NCI-H526 (cell line): ENCODE measurements around the gene BICRAL.
"Not testable (repeated sequence)": the region's sequence is repeated elsewhere in the genome, so short reads cannot be mapped to it uniquely, and the experiment has no call there.

Source experiments
- DNase-seq, 2 experiments: peaks; one replicate each; lab custom pipeline; 2025; lab: John Stamatoyannopoulos, UW

The BICRAL gene

DNA sequence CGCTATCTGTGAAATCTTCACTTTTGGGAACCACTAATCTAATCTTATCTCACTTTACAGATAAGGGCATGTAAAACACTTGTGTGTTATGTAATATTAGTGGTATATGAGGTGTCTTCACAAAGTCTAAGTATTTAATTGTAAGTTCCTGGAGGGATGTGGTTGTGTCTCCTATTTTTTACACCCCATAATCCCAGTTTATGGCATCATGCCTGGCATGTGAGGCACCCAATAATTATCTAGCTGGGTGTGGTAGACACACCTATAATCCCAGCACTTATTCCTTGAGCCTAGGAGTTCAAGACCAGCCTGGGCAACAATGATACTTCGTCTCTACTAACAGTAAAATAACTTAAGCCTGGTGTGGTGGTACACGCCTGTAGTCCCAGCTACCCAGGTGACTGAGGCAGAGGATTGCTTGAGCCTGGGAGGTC is 19.4 kb upstream of the BICRAL start:
- DNase-seq = no peak

DNA sequence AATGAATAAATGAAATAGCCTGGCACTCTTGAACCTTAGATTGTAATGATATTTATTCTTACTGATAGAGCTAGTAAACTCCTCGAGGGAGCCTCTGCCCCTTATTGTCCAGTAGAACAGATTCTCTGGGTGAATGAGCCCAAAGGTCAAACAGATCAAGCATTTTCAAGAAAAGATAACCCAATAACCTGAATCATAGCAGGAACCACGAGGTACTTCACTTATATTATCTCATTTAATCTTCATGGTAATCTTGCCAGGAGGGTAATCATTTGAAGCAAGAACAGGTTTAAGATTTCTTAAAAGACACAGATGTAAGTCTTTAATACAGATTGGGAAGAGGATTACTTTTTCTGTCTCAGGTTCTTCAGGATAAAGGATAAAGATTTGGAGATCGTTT is 18.9 kb upstream of the BICRAL start:
- no peak for DNase-seq

DNA sequence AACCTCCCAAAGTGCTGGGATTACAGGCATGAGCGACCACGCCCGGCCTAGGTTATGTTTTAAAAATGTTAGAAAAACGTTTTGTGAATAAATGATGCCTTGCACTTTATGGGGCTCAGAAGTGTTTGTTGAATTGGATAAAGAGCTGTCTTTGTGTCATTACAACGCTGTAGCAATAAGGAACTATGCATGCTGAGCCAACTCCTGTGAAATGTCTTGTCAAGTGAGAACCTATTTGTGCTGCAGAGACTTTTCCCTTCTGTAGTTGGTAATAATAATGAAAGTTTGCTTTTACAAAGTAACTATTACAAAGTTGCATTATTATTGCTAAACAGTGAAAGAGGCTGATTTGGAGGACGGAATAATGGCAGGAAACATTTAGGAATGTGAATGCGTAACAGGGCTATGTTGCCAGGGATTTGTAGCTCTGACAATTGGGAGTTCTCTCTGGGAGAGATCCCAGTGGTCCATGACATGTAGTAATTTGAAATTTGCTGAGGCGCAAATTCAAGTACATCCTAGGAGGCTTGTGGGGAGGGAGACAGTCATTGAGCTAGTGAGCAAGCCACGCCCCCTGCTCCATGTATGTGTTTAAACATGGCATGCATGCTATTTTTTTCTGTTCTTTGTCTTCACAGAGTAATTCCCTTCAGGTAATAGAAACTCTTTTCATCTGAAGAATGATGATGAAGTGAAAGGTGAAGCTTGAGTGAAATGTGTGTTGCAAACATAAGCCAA is 16.8 kb upstream of the BICRAL start:
- no peak for DNase-seq

DNA sequence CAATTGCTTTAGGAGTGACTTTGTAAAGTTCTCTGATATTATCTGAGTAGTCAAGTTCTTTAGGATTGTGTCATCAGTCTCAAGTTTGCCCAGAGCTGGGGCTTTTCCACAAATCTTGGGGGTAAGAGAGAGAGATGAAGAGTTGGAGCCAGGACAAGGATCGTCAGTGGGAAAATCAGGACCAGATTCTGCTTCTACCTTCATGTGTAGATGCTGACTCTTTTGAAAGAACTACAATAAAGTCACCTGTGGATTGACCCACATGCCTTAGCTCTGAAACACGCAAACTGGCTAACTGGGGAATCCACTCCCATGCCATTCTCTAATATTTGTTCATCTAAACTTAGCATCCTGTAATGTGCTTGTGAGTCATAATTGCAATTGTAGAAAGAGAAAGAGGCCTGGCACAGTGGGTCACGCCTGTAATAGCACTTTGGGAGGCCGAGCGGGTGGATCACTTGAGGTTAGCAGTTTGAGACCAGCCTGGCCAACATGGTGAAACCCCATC is 15.6 kb upstream of the BICRAL start:
- no peak for DNase-seq

DNA sequence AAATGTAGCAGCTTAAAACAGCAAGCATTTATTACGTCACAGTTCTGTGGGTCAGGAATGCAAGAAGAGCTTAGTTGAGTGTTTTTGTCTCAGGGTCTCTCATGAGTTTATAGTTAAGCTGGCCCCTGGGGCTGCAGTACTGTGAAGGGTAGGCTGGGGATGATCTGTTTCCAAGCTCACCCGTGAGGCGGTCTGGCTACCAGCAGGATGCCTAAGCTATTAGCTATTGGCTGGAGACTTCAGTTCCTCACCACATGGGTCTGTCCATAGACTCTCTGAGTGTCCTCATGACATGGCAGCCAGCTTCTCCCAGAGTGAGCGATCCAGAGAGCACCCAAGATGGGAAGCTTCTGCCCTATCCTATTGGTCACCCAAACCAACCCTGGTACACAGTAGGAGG is 12.8 kb upstream of the BICRAL start:
- no peak for DNase-seq

DNA sequence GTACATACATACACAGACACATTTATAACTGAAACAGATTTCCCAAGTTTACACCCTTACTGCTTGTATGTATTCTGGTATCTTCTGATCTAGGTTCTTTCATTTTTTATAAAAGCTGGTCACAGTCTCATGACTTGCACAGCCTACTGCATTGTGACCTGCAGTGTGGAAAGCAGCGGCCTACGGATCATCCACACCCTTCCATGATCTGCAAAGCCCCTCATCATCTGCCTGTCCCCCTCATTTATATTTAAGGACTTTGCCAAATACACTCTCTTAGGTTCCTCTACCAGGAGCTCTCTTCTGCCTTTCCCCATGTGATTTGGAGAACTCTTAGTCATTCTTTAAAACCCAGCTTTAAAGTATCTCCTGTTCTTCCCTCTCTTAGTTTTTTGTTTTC is 12.0 kb upstream of the BICRAL start:
- DNase-seq = no peak

DNA sequence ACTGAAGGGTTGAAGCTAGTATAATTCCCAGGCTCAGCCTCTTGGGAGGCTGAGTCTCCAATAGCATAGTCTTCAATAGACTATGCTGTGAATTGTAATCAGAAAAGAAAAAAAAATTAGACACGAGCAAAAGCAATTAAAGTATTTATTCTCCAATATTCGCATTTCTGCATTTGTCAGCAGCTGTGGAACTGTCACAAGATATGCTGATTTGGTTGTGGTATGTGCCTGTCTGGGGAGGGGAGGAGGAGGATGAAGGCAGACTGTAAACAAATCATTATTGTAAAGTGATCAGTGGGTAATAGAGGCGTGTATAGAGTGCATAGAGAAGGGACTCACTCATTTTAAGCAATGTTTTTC is 10.1 kb upstream of the BICRAL start:
- peak in 1 of 2 experiments; percentile 2 for DNase-seq

DNA sequence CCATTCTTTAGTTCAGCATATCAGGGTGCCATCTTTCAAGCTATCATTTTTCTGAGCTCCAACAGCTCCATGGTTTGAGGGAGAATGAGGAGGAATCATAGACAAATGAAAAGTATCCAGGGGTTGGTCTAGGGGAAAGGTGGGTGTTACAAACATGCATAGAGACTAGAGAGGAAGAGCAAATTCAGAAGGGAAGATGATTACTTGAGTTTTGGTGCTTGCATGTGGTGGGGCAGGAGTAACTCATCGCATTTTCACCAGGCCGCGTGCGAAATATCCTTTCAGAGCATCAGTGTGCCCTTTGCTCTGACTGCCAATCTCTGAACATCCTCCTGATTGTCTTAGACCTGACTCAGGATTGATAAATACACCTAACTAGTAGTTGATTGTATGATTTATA is 7.7 kb upstream of the BICRAL start:
- no peak for DNase-seq

DNA sequence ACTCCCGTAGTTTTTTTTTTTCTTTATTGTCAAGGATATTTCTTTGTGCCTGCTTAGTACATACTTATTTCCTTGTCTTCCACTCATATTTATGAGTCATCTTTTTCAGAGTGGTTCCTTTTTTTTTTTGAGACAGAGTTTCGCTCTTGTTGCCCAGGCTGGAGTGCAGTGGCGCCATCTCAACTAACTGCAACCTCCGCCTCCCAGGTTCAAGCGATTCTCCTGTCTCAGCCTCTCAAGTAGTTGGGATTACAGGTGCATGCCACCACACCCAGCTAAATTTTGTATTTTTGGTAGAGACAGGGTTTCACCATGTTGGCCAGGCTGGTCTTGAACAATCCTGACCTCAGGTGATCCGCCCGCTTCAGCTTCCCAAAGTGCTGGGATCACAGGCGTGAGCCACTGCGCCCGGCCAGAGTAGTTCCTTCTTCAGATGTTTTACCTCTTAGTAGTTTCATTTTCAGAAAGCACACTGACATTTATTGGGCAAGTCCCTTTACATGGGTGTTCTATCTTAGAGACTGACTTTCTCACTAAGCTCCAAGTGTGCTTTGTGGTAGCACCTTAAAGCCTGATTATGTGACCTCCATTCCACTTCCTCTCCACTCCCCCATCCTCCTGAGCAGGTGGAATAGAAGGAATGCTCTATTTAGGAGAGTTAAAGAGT is 6.9 kb upstream of the BICRAL start:
- DNase-seq = not testable (repeated sequence)

DNA sequence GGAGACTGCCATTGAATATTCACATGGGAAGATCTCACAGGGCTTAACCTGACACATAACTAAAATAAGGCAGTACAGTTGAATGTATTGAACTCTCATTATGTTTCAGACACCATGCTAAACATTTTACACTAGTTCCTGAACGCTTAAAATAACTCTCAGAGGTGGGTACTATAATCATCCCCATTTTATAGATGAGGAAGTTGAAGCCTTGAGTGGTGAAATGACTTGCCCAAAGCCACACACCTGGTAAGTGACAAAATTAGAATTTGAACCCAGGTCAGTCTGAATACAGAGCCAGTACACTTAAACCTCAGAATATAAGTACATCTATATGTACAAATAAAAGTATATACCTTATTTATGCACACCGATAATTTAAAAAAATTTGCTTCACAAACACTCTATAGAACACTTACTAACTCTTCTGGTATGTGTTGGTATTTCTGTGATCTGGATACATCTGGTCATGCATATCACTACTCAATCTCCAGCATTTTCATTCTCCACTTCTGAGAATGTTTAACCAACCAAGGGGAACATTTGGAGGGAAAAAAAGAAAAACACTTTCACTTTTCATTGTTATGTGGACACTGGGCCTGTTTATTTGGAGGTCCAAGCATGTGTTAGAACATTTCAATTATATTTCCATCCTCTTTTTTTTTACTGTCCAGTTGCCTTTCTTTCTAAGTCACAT is 4.6 kb upstream of the BICRAL start:
- DNase-seq = no peak

DNA sequence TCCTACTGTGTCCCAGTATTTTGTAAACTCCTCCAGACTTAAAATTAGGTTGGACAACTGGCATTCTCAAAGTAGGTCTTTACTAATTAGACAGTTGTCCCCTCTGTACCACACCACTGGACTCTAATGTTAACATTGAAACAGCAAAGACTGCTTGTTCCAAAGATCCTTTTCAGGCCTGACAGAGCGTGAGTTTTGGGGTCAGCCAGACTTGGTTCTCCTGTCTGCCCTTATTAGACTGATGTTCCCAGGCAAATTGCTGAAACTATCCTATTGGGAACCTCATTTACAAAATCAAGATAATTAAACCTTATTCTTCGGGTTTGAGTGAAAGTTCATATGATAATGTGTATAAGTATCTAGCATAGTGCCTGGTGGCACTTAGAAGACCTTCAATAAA is 3.7 kb upstream of the BICRAL start:
- no peak for DNase-seq

DNA sequence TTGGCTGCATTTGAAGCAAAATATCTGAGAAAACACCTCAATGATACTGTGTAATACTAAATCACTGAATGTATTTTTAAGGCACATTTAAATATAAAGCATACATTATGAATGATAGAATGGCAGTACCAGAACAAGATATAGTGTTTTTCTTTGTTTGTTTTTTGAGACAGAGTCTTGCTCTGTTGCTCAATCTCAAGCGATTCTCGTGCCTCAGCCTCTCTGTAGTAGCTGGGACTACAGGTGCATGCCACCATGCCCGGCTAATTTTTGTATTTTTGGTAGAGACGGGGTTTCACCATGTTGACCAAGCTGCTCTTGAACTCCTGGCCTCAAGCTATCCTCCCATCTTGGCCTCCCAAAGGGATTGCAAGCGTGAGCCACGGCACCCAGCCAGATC is 2.3 kb upstream of the BICRAL start:
- DNase-seq = no peak

DNA sequence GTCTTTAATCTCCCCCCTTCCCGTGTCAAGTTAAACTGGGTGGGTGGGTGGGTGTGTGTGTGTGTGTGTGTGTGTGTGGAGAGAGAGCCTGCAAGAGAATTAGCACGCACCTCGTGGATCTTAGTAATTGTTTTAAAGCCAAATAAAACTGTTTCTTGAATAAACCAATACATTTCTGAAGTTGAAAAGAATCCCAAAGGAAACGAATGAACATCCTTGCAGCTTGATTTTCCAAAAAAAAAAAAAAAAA is 381 bp upstream of the BICRAL start:
- no peak for DNase-seq

DNA sequence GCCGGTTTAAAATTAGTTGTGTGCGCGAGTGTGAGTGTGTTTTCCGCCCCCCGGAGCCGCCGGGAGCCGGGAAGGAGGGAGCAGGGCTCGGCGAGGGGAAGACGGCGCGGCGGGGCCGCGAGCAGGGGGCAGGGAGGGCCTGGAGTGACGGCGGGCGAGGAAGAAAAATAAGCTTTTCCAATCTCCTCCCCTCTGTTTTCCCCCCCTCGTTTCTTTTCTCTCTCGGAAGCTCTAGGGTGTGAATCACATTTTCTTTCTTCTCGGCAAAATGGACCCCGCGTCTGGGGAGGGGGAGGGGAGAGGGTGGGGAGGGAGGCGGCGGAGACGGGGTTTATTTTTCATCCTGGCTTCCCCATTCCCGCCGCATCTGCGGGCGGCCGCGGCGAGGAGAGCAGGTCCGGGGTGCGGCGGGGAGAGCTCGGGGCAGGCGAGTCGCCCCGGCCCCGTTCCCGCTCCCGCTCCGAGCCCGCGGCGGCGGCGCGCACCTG is 881 bp downstream of the BICRAL start:
- peak; percentile 68 to 76 for DNase-seq

DNA sequence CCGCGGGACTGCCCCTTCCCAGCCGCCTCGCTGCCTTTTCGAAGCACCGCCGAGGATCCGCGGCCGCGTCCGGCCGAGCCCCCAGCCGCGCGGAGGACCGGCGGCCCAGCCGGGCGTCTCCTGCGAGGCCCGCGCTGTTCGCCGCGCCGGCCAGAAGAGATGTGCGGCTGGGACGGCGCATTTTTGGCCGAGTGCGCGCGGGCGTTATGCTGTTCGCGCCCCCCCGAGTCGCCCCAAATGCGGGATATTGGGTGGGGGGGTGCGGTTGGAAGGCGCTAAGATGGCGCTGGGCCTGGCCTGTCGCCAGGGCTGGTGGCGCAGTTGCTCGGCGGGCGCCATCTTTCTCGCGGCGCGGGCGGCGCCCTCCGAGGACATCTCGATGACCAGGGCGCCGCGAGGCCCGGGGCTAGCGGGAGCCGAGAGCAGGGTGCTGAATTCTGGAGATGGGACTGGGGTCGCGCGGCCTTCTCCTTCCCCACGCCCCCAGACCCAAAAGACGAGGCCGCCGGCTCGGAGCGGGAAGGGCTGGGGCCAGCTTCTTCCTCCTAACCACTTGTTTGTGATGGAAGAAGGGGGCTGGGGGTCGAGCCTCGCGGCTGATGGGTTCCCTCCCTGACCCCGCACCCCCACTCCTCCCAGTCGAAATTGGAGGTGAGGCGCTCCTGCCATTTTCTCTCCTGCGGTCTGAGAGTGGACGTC is 1.5 kb downstream of the BICRAL start:
- peak in 1 of 2 experiments; percentile 64 for DNase-seq

DNA sequence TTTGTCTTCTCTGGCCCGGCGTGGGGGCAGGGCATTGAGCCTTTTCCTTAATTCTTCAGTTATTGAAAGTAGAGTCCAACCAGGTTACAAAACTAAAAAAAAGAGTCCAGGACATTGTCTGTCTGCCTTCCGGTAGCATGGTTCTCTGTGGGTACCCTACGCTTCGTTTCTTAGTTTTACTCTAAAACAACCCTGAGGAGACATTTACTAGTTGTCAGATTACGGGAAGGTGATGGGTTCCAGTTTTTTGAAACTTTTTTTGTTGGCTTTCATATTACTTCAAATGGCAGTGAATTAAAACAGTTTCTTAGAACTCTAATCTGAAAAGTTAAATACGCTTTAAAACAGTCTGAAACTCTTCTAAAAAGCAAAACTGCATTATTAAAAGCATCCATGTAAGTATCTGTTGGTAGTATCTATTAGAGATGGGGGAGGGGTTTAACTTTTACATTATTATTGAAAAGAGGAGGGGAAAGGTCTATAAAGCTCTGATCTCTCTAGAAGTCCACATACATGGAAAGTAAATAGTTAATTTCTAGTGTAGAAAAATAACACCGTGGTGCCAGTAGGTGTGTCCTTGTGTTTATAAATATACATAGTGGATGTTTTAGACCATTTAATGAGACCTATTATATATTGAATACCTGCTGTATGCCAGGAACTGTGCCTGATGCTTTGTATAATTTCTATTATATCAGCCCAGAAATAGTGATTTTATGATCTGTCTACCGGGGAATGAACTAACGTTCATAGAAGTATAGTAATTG is 2.2 kb downstream of the BICRAL start:
- peak; percentile 23 to 26 for DNase-seq

DNA sequence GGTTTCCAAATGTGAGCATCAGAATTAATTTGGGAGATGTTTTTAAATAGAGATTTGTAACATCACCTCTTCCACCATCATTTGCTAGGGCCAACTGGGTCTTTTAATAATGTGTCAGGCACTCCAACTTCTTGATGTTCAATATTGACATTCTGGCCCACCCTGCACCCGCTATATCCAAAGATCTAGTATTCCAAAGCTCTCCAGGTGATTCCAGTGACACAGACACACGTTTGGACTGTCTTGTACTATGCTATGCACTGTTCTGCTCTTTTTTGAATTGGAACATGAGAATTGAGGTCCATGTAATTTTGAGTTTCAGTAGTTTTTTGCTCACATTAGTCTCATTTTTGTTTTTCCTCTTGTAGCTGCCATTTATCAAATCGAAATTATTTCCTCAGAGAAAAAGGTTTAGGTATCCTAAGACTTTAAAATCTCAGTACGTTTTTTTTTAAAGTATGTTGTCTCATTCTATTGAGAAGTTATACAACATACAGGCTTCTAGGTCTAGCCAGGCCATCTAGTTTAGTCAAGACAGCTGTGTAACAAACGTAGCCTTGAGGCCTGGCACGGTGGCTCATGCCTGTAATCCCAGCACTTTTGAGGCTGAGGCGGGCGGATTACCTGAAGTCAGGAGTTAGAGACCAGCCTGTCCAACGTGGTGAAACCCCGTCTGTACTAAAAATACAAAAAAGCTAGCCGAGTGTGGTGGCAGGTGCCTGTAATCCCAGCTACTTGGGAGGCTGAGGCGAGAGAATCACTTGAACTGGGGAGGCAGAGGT is 3.1 kb downstream of the BICRAL start:
- DNase-seq = no peak

DNA sequence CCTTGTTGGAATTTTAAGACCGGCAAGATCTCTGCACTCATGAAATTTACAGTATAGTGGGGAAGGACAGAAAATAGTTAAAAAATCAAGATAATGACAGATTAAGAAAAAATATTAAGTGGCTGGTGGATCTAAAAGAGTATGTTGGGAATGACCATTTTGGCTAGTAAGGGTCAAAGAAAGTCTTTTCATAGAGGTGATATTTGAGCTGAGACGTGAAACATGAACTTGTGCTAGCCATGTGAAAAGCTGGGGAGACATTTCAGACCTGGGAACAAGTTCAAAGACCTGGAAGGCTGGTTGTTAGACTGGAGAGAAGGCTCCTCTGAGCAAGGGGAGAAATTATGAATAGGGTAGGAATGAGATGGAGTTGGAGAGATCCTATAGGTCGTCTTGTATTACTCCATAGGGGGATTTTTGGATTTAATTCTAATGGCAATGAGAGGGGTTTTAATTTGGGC is 4.7 kb downstream of the BICRAL start:
- DNase-seq = no peak

DNA sequence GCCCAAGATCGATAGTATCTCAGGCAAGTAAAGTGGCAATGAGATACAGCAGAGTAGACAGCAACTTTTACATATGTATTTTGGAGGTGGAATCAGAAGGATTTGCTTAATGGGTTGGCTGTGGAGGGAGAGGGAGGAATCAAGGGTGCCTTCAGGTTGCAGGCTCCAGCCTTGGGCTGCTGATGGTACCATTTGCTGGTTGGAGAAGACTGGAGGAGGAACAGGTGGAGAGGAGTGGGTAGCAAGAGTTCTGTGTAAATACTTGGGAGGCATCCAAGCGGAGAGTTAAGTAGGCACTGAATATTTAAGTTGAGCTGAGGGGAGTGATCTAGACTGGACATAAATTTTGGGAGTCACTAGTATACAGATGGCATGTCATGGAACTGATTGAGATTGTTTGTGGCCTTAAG is 5.2 kb downstream of the BICRAL start:
- peak in 1 of 2 experiments; percentile 9 for DNase-seq

DNA sequence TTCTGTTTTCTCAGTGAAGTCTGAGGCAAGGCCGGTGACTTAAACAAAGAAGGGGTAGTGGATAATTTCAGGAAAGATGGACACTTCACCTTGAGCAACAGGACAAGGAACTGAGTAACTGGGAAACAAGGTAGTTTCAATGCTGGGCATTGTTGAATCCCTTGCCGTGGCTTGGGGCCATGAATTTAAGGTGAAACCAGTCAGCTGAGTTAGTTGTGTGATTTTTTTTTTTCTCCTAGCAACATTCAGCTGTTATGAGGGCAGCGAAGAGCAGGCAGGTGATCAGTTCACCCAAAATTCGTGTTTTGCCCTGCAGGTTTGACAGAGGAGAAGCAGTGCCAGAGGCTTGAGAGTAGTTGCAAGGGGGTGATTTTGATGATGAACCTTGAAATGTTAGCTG is 6.8 kb downstream of the BICRAL start:
- DNase-seq = no peak
